ENCODE data around the gene SLC25A48. TPM values are rescaled to one million over a fixed set of nuclear protein-coding genes. Genes with fewer than 3 reads are reported as not detected.

The SLC25A48 gene
- total and polyA plus RNA-seq, 7 donors: 1.6 to 7.2 (median 1.9) TPM; not detected in 4

DNA sequence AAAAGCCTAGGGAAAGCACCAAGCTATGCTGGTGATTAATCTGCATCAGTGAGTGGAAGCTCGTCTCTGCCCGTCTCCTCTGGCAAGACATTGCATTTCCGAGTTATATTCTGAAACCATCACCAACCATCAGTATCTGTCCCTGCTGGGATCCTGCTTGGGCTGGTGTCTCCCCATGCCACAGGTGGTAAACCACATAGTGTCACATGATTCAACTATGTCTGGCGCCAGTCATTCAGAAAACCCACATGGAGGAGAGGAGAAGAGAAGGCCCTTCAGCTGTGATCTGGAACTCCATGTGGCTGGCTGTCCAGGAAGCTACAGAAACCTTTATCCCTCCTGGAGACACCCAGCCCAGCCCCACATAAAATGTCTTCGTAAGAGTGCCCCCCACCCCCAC, 56.4 kb downstream of the SLC25A48 start:
- TF ChIP-seq EP300 (IDR thresholded peaks at IDR 0.05): no peak
- TF ChIP-seq POLR2AphosphoS5 (IDR thresholded peaks at IDR 0.05): no peak
- TF ChIP-seq POLR2A (IDR thresholded peaks at IDR 0.05): no peak
- TF ChIP-seq, protein P1, sequence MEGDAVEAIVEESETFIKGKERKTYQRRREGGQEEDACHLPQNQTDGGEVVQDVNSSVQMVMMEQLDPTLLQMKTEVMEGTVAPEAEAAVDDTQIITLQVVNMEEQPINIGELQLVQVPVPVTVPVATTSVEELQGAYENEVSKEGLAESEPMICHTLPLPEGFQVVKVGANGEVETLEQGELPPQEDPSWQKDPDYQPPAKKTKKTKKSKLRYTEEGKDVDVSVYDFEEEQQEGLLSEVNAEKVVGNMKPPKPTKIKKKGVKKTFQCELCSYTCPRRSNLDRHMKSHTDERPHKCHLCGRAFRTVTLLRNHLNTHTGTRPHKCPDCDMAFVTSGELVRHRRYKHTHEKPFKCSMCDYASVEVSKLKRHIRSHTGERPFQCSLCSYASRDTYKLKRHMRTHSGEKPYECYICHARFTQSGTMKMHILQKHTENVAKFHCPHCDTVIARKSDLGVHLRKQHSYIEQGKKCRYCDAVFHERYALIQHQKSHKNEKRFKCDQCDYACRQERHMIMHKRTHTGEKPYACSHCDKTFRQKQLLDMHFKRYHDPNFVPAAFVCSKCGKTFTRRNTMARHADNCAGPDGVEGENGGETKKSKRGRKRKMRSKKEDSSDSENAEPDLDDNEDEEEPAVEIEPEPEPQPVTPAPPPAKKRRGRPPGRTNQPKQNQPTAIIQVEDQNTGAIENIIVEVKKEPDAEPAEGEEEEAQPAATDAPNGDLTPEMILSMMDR (IDR thresholded peaks at IDR 0.05): no peak
- Histone ChIP-seq H3K27ac (no peak overlapping the region), H3K4me3 (no peak overlapping the region), H3K9me3 (no peaks in the 10 kb centered on the region), H3K36me3 (no peaks in the 10 kb centered on the region), H3K27me3 (no peaks in the 10 kb centered on the region), H3K4me1 (peaks cover 0 to 6% (median 0%) of the 10 kb centered on the region in 4 donors)
- WGBS, 2 donors: 61 to 85% methylated on average over 5 of the region's 5 CpGs
- DNase-seq: no peak
- intact Hi-C loops (cut with DNase I): no loop called here

DNA sequence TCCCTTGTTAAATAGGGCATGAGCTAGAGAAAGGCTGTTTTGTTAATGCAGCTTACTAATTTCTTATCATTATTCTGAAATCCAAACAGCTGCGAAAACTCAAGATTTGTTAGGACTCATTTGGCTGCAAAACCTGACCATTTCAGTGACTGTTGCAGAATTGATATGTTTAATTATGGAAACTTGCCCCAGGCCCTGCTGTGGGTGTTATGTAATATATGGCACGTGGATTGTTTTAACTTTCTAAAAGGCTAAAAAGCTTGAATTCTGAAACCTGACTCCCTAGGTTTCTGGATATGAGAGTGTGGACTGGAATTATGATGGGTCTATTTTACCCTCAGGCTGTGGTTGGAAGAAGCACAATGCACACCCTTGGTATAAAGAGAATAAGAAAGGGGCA, 56.8 kb downstream of the SLC25A48 start:
- no peak overlapping the region for H3K27ac ChIP-seq
- WGBS, 2 donors: 69 to 84% methylated on average over 2 of the region's 2 CpGs
- peaks cover 0 to 6% (median 0%) of the 10 kb centered on the region in 4 donors for H3K4me1 ChIP-seq
- H3K27me3 ChIP-seq: no peaks in the 10 kb centered on the region
- TF ChIP-seq, protein P1 (IDR thresholded peaks at IDR 0.05): no peak
- no peak for TF ChIP-seq POLR2AphosphoS5 (IDR thresholded peaks at IDR 0.05)
- TF ChIP-seq EP300 (IDR thresholded peaks at IDR 0.05): no peak
- no peak for TF ChIP-seq POLR2A (IDR thresholded peaks at IDR 0.05)
- no peak overlapping the region for H3K4me3 ChIP-seq
- H3K9me3 ChIP-seq: no peaks in the 10 kb centered on the region
- no peaks in the 10 kb centered on the region for H3K36me3 ChIP-seq
- DNase-seq: no peak
- intact Hi-C loops (cut with DNase I): no loop called here

DNA sequence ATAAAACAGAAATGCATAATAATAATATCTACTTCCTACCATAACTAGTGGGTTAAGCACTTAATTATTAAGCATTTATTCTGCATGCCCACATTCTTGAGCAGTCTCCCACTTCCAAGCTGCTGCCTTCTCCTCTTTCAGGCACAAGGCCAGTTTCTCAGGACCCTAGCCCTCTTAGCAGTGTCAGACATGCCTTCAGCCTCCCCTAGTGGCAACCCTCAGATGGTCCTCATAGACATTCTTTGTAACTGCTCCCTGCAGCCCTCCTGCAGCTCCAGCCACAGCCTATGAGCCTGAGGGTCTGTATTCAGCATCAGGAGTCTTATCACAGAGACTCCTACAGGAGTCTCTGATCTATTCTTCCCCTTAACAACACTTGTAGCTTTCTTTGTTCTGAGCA, 57.3 kb downstream of the SLC25A48 start:
- DNase-seq: no peak
- intact Hi-C loops (cut with DNase I): no loop called here

DNA sequence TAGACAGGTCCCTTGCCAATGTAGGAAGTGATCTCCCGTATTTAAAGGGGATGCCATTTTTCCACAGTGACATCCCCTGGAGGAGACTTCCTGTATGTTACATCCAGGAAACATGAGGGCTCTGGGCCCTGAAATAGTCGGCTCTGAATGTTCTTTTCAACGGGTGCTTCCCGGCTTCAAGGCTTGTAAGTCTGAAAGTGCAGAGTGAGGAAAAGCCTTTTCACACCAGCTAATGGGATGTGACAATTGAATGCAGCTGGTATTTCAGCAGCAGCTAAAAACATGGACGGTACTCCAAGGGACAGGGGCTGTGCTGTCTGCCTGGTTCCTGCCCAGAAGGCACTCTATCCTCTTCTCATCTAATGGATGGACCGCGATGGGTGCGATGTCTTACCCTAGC, 59.8 kb downstream of the SLC25A48 start:
- Histone ChIP-seq H3K9me3 (no peaks in the 10 kb centered on the region), H3K36me3 (no peaks in the 10 kb centered on the region), H3K27me3 (no peaks in the 10 kb centered on the region), H3K4me3 (no peak overlapping the region), H3K27ac (no peak overlapping the region), H3K4me1 (no peaks in the 10 kb centered on the region)
- intact Hi-C loops (cut with DNase I): no loop called here
- WGBS, 2 donors: 70 to 84% methylated on average over 8 of the region's 8 CpGs
- TF ChIP-seq EP300 (IDR thresholded peaks at IDR 0.05): no peak
- no peak for TF ChIP-seq POLR2AphosphoS5 (IDR thresholded peaks at IDR 0.05)
- TF ChIP-seq, protein P1 (IDR thresholded peaks at IDR 0.05): no peak
- no peak for TF ChIP-seq POLR2A (IDR thresholded peaks at IDR 0.05)
- DNase-seq: no peak

More for the DNA sequence above, 57.3 kb downstream of the SLC25A48 start:
- Histone ChIP-seq H3K27ac (no peak overlapping the region), H3K36me3 (no peaks in the 10 kb centered on the region), H3K4me1 (peaks cover 0 to 6% (median 0%) of the 10 kb centered on the region in 4 donors), H3K27me3 (no peaks in the 10 kb centered on the region), H3K4me3 (no peak overlapping the region), H3K9me3 (no peaks in the 10 kb centered on the region)
- no peak for TF ChIP-seq EP300 (IDR thresholded peaks at IDR 0.05)
- no peak for TF ChIP-seq POLR2AphosphoS5 (IDR thresholded peaks at IDR 0.05)
- TF ChIP-seq, protein P1 (IDR thresholded peaks at IDR 0.05): no peak
- no peak for TF ChIP-seq POLR2A (IDR thresholded peaks at IDR 0.05)

- TF ChIP-seq EP300 (IDR thresholded peaks at IDR 0.05): no peak
- Histone ChIP-seq H3K4me1 (no peaks in the 10 kb centered on the region), H3K27ac (no peak overlapping the region), H3K9me3 (no peaks in the 10 kb centered on the region), H3K36me3 (no peaks in the 10 kb centered on the region), H3K27me3 (no peaks in the 10 kb centered on the region), H3K4me3 (no peak overlapping the region)
- no peak for DNase-seq
- WGBS, 2 donors: 40 to 76% methylated on average over 2 of the region's 2 CpGs
- intact Hi-C loops (cut with DNase I): no loop called here
Observed at GRCh38 chr5:135894789-135895188, 60.3 kb downstream of the SLC25A48 start.
